PC-9 (cell line): ENCODE measurements around the gene VPS13D. TPM values are rescaled to one million over a fixed set of nuclear protein-coding genes. Genes with fewer than 3 reads are reported as not detected.

Experiments used
- BruUV-seq: library from RNA; stranded (reverse); fragments of 400-500 nt; replicated peaks from 2 replicates; lab custom pipeline; 2021; lab: Mats Ljungman, UMichigan
- CTCF ChIA-PET: fragments of 300-600 bp; sonication (Branson Sonifier 250); formaldehyde crosslinking; loops from one replicate; lab custom pipeline; 2022; ENCODE audit warnings: antibody characterized with exemption; lab: Charles Lee
- POLR2A ChIA-PET: fragments of 300-600 bp; sonication (Branson Sonifier 250); formaldehyde crosslinking; loops from one replicate; lab custom pipeline; 2022; ENCODE audit warnings: antibody characterized with exemption; ENCODE audit not compliant: unreplicated experiment; lab: Charles Lee
- DNase-seq, 2 experiments: peaks; one replicate each; pipeline versions ENCODE4 v3.0.0 to v3.0.0-alpha.2; 2015 to 2022; ENCODE audit warnings: mixed read lengths in 1 of 2
- H2AFZ ChIP-seq: fragments of 200-600 bp; sonication (generic); 2 replicates; pipeline ENCODE4 v1.8.1; 2017; ENCODE audit warnings: antibody characterized with exemption
- H3F3A ChIP-seq: fragments of 200-600 bp; sonication (generic); 2 replicates; pipeline ENCODE4 v1.8.1; 2017; ENCODE audit warnings: antibody characterized with exemption, mild to moderate bottlenecking, low read depth; ENCODE audit not compliant: insufficient read depth
- H3K27ac ChIP-seq: fragments of 200-600 bp; sonication (generic); 2 replicates; pipeline ENCODE4 v1.6.1; 2016; ENCODE audit warnings: mixed run types
- H3K27me3 ChIP-seq: fragments of 200-600 bp; sonication (generic); 2 replicates; pipeline ENCODE4 v1.6.1; 2016; ENCODE audit warnings: low read depth, mixed run types; ENCODE audit not compliant: insufficient read depth
- H3K36me3 ChIP-seq: fragments of 200-600 bp; sonication (generic); 2 replicates; pipeline ENCODE4 v1.6.1; 2016; ENCODE audit warnings: low read depth, mixed run types
- H3K4me1 ChIP-seq: fragments of 200-600 bp; sonication (generic); replicated peaks from 2 replicates; pipeline ENCODE4 v1.6.1; 2016; ENCODE audit warnings: mixed run types; ENCODE audit not compliant: insufficient read depth
- H3K4me2 ChIP-seq: fragments of 200-600 bp; sonication (generic); 2 replicates; pipeline ENCODE4 v1.6.1; 2017; ENCODE audit warnings: mixed run types
- H3K4me3 ChIP-seq: fragments of 200-600 bp; sonication (generic); 2 replicates; pipeline ENCODE4 v1.6.1; 2016; ENCODE audit warnings: mixed run types
- H3K79me2 ChIP-seq: fragments of 200-600 bp; sonication (generic); 2 replicates; pipeline ENCODE4 v1.6.1; 2017; ENCODE audit warnings: low read depth, mixed run types
- H3K9me2 ChIP-seq: fragments of 200-600 bp; sonication (generic); 2 replicates; pipeline ENCODE4 v1.8.1; 2017; ENCODE audit warnings: mild to moderate bottlenecking; ENCODE audit not compliant: insufficient read depth
- H3K9me3 ChIP-seq: fragments of 200-600 bp; sonication (generic); 2 replicates; pipeline ENCODE4 v1.8.1; 2016; ENCODE audit warnings: low read depth; ENCODE audit not compliant: insufficient read depth
- H4K20me1 ChIP-seq: fragments of 200-600 bp; sonication (generic); 2 replicates; pipeline ENCODE4 v1.8.1; 2017; ENCODE audit not compliant: insufficient read depth
- EZH2 ChIP-seq: fragments of 200-600 bp; sonication (generic); IDR thresholded peaks from 2 replicates; pipeline ENCODE4 v1.8.0; 2017; ENCODE audit warnings: antibody characterized with exemption, low read depth
- intact Hi-C: fragments of 100-400 bp; cut with micrococcal nuclease; formaldehyde crosslinking; loops from one replicate; pipeline ENCODE4 v1.10.0; 2022; ENCODE audit not compliant: unreplicated experiment
- total RNA-seq: library from RNA; stranded (reverse); gene quantifications from 2 replicates; pipeline ENCODE4 v1.2.3, GENCODE V29; 2021
- TF ChIP-seq, protein P1 (sequence below): fragments of 200-600 bp; sonication (generic); conservative IDR thresholded peaks from 2 replicates; pipeline ENCODE4 v1.6.1; 2017; ENCODE audit warnings: mixed run types, antibody characterized with exemption, mild to moderate bottlenecking, moderate library complexity

Gene VPS13D
- total RNA-seq, 1 experiment from 2014 or later, result 36.2 TPM

DNA sequence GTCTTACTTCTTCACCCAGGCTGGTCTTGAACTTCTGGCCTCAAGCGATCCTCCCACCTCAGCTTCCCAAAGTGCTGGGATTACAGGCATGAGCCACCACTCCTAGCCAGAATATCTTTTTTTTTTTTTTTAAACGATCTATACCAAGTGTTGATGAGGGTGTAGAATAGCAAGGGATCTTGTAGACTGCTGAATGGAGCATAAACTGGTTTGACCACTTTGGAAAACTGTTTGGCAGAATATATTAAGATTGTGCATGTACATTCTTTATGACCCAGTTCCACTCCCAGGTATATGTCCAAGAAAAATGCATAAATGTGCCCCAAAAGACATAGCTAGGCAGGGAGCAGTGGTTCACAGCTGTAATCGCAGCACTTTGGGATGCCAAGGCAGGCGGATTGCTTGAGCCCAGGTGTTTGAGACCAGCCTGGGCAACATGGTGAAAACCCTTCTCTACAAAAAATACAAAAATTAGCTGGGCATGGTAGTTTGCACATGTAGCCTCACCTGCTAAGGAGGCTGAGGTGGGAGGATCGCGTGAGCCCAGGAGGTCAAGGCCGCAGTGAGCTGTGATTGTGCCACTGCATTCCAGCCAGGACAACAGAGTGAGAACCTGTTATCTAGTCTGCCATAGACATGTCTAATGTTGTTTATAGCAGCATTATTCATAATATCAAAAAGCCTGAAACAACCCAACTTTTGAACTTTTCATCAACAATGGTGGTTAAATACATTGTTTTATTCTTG, 184.0 kb downstream of the VPS13D start:
- H3K9me2 ChIP-seq, result no peaks in the 10 kb centered on the region
- peaks cover 8% of the 10 kb centered on the region for H3K4me1 ChIP-seq
- H3K27me3 ChIP-seq, result no peaks in the 10 kb centered on the region
- no peak overlapping the region for H3K27ac ChIP-seq
- no peaks in the 10 kb centered on the region for H3K36me3 ChIP-seq
- TF ChIP-seq, protein P1, sequence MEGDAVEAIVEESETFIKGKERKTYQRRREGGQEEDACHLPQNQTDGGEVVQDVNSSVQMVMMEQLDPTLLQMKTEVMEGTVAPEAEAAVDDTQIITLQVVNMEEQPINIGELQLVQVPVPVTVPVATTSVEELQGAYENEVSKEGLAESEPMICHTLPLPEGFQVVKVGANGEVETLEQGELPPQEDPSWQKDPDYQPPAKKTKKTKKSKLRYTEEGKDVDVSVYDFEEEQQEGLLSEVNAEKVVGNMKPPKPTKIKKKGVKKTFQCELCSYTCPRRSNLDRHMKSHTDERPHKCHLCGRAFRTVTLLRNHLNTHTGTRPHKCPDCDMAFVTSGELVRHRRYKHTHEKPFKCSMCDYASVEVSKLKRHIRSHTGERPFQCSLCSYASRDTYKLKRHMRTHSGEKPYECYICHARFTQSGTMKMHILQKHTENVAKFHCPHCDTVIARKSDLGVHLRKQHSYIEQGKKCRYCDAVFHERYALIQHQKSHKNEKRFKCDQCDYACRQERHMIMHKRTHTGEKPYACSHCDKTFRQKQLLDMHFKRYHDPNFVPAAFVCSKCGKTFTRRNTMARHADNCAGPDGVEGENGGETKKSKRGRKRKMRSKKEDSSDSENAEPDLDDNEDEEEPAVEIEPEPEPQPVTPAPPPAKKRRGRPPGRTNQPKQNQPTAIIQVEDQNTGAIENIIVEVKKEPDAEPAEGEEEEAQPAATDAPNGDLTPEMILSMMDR, result no peak
- TF ChIP-seq EZH2, result no peak
- H3K4me2 ChIP-seq, result no peak overlapping the region
- no peaks in the 10 kb centered on the region for H3K79me2 ChIP-seq
- H3F3A ChIP-seq, result peaks cover 3% of the 10 kb centered on the region; the same call in 1 of the 2 replicates
- peak in 1 of 2 experiments; percentile 40 for DNase-seq
- no TSS peak for BruUV-seq
- no peak overlapping the region for H3K4me3 ChIP-seq
- intact Hi-C loops, result no loop called here
- peaks cover 8% of the 10 kb centered on the region for H3K9me3 ChIP-seq
- H4K20me1 ChIP-seq, result no peaks in the 10 kb centered on the region
- H2AFZ ChIP-seq, result no peak overlapping the region
- ChIA-PET POLR2A (interaction anchor here (0.6 kb wide), 1 partner anchor 114 kb away, joined by 7 read pairs; no protein-coding TSS in a partner anchor), CTCF (interaction anchor here (0.7 kb wide), 1 partner anchor 117 kb away, joined by 3 read pairs; no protein-coding TSS in a partner anchor)

- Histone ChIP-seq H3K4me1 (peaks cover 8% of the 10 kb centered on the region), H2AFZ (no peak overlapping the region), H3K27me3 (no peaks in the 10 kb centered on the region), H3F3A (peaks cover 3% of the 10 kb centered on the region; the same call in 1 of the 2 replicates), H3K9me2 (no peaks in the 10 kb centered on the region), H3K27ac (no peak overlapping the region), H3K4me3 (no peak overlapping the region), H3K79me2 (no peaks in the 10 kb centered on the region), H3K36me3 (no peaks in the 10 kb centered on the region), H3K4me2 (no peak overlapping the region), H4K20me1 (no peaks in the 10 kb centered on the region), H3K9me3 (peaks cover 8% of the 10 kb centered on the region)
- BruUV-seq, result no TSS peak
- no peak for DNase-seq
- POLR2A ChIA-PET, result no interaction called here
- CTCF ChIA-PET, result no interaction called here
- TF ChIP-seq EZH2, result no peak
- TF ChIP-seq, protein P1, result no peak
- intact Hi-C loops, result no loop called here
These were observed 184.7 kb downstream of the VPS13D start for GRCh38 chr1:12414444-12415018.

DNA sequence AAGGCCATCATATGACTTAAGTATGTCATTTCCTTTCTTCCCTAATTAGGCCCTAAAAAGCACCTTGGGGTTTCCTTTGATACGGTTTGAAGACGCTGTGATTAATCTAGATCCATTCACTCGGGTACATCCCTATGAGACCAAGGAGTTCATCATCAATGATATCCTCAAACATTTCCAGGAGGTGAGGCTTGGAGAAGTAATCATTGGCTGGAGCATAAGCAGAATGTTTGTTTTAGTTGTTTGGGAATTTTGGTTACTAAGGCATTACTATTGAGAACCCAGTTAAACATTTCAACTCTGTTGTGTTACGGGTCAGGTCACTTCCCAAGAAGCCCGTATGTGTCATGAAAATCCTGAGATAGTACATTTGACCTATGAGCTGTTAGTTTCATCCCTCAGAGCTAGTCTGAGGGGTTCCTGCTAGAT, 185.2 kb downstream of the VPS13D start:
- Histone ChIP-seq H3K9me2 (no peaks in the 10 kb centered on the region), H3K4me2 (no peak overlapping the region), H3K36me3 (no peaks in the 10 kb centered on the region), H3K27ac (no peak overlapping the region), H3K4me1 (peaks cover 8% of the 10 kb centered on the region), H3K4me3 (no peak overlapping the region), H3K9me3 (peaks cover 3% of the 10 kb centered on the region), H4K20me1 (no peaks in the 10 kb centered on the region), H3K27me3 (no peaks in the 10 kb centered on the region), H3K79me2 (no peaks in the 10 kb centered on the region), H3F3A (peaks cover 3% of the 10 kb centered on the region; the same call in 1 of the 2 replicates), H2AFZ (no peak overlapping the region)
- TF ChIP-seq, protein P1, result no peak
- no peak for TF ChIP-seq EZH2
- no TSS peak for BruUV-seq
- POLR2A ChIA-PET, result no interaction called here
- DNase-seq, result no peak
- CTCF ChIA-PET, result no interaction called here
- intact Hi-C loops, result no loop called here
